ENCODE data around the gene SLC25A38. TPM values are rescaled to one million over a fixed set of nuclear protein-coding genes. Genes with fewer than 3 reads are reported as not detected.

SLC25A38 gene
- total RNA-seq, 1 experiment from 2014 or later: 29.7 TPM

GRCh38 chr3:39386318-39386717 is 3.1 kb downstream of the SLC25A38 start:
- Histone ChIP-seq H3F3A (ENCODE audit: low read length, unreplicated experiment) (no peaks in the 10 kb centered on the region), H3K9me2 (replicated peaks; ENCODE audit: low read length) (no peaks in the 10 kb centered on the region), H3K9ac (ENCODE audit: low read length) (no peak overlapping the region), H3K27me3 (ENCODE audit: low read length) (no peaks in the 10 kb centered on the region), H3K9me3 (ENCODE audit: low read length) (no peaks in the 10 kb centered on the region), H4K20me1 (ENCODE audit: low read length) (peaks cover 44% of the 10 kb centered on the region), H3K4me2 (ENCODE audit: low read length) (no peak overlapping the region), H3K79me2 (ENCODE audit: low read length) (peaks cover 62% of the 10 kb centered on the region), H3K27ac (ENCODE audit: low read length) (no peak overlapping the region), H3K4me3 (ENCODE audit: low read length) (no peak overlapping the region), H3K4me1 (ENCODE audit: insufficient read depth, low read length) (peaks cover 23% of the 10 kb centered on the region), H2AFZ (ENCODE audit: low read length) (no peak overlapping the region), H3K36me3 (ENCODE audit: low read depth, low read length) (peaks cover 20% of the 10 kb centered on the region)
- BruUV-seq (replicated peaks): no TSS peak
- TF ChIP-seq EZH2 (IDR thresholded peaks at IDR 0.05; ENCODE audit: low read length, unreplicated experiment): no peak
- TF ChIP-seq, protein P1, sequence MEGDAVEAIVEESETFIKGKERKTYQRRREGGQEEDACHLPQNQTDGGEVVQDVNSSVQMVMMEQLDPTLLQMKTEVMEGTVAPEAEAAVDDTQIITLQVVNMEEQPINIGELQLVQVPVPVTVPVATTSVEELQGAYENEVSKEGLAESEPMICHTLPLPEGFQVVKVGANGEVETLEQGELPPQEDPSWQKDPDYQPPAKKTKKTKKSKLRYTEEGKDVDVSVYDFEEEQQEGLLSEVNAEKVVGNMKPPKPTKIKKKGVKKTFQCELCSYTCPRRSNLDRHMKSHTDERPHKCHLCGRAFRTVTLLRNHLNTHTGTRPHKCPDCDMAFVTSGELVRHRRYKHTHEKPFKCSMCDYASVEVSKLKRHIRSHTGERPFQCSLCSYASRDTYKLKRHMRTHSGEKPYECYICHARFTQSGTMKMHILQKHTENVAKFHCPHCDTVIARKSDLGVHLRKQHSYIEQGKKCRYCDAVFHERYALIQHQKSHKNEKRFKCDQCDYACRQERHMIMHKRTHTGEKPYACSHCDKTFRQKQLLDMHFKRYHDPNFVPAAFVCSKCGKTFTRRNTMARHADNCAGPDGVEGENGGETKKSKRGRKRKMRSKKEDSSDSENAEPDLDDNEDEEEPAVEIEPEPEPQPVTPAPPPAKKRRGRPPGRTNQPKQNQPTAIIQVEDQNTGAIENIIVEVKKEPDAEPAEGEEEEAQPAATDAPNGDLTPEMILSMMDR (conservative IDR thresholded peaks at IDR 0.05; ENCODE audit: low read depth, low read length): no peak
- TF ChIP-seq EZH2phosphoT487 (IDR thresholded peaks at IDR 0.05; ENCODE audit: borderline replicate concordance, low read length): no peak
- intact Hi-C loops (cut with micrococcal nuclease): loop anchor here (10.0 kb wide), 2 partner anchors 262 to 1252 kb away; partner anchors contain the start of genes ACAA1 and MYD88
- DNase-seq (no peak), ATAC-seq (no peak)
- ChIA-PET CTCF (no interaction called here), POLR2A (ENCODE audit: unreplicated experiment) (no interaction called here)

DNA sequence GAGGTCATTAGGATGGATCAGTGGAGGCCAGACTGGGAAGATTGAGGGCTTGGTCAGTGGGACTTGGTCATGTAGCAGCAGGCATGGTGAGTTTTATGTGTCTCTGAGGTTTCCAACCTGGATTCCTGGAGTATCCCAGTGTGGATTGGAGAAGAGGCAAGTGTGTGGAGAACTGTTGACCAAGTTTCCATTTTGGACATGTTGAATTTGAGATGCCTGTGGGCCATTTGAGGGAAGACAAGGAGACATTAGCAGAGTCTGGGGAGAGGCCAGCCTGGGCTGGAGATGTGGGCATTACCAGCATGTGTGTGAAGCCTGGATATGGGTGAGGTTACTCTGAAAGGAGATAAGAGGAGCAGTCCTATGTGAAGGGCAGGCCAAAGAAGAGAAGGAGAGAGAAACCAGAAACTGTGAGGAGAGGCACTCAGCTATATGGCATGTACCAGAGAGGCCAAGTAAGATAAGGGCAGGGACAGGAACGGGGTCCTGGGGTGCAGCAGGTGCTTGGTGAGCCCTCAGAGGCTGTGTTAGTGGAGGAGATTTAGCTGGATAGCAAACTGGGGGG is 4.3 kb downstream of the SLC25A38 start:
- TF ChIP-seq EZH2 (IDR thresholded peaks at IDR 0.05; ENCODE audit: low read length, unreplicated experiment): no peak
- TF ChIP-seq EZH2phosphoT487 (IDR thresholded peaks at IDR 0.05; ENCODE audit: borderline replicate concordance, low read length): no peak
- TF ChIP-seq, protein P1 (conservative IDR thresholded peaks at IDR 0.05; ENCODE audit: low read depth, low read length): no peak
- peaks cover 62% of the 10 kb centered on the region for H3K79me2 ChIP-seq (ENCODE audit: low read length)
- POLR2A ChIA-PET (ENCODE audit: unreplicated experiment): no interaction called here

GRCh38 chr3:39388153-39388552 is 5.0 kb downstream of the SLC25A38 start:
- no peak overlapping the region for H2AFZ ChIP-seq (ENCODE audit: low read length)
- no peak overlapping the region for H3K4me2 ChIP-seq (ENCODE audit: low read length)
- CTCF ChIA-PET: no interaction called here
- no TSS peak for BruUV-seq (replicated peaks)
- H3F3A ChIP-seq (ENCODE audit: low read length, unreplicated experiment): no peaks in the 10 kb centered on the region
- no peak for DNase-seq
- no peaks in the 10 kb centered on the region for H3K27me3 ChIP-seq (ENCODE audit: low read length)
- intact Hi-C loops (cut with micrococcal nuclease): loop anchor here (10.0 kb wide), 2 partner anchors 263 to 1253 kb away; partner anchors contain the start of genes ACAA1 and MYD88
- TF ChIP-seq, protein P1 (conservative IDR thresholded peaks at IDR 0.05; ENCODE audit: low read depth, low read length): no peak
- no peak for TF ChIP-seq EZH2 (IDR thresholded peaks at IDR 0.05; ENCODE audit: low read length, unreplicated experiment)
- TF ChIP-seq EZH2phosphoT487 (IDR thresholded peaks at IDR 0.05; ENCODE audit: borderline replicate concordance, low read length): no peak
- no peak overlapping the region for H3K9ac ChIP-seq (ENCODE audit: low read length)
- no peak overlapping the region for H3K27ac ChIP-seq (ENCODE audit: low read length)
- no peak overlapping the region for H3K4me3 ChIP-seq (ENCODE audit: low read length)
- H4K20me1 ChIP-seq (ENCODE audit: low read length): peaks cover 44% of the 10 kb centered on the region
- peaks cover 62% of the 10 kb centered on the region for H3K79me2 ChIP-seq (ENCODE audit: low read length)
- no peaks in the 10 kb centered on the region for H3K9me3 ChIP-seq (ENCODE audit: low read length)
- H3K36me3 ChIP-seq (ENCODE audit: low read depth, low read length): peaks cover 34% of the 10 kb centered on the region
- peaks cover 16% of the 10 kb centered on the region for H3K4me1 ChIP-seq (ENCODE audit: insufficient read depth, low read length)
- H3K9me2 ChIP-seq (replicated peaks; ENCODE audit: low read length): no peaks in the 10 kb centered on the region
- POLR2A ChIA-PET (ENCODE audit: unreplicated experiment): no interaction called here
- ATAC-seq: no peak

More for the DNA sequence above, 4.3 kb downstream of the SLC25A38 start:
- Histone ChIP-seq H3K4me3 (ENCODE audit: low read length) (no peak overlapping the region), H2AFZ (ENCODE audit: low read length) (no peak overlapping the region), H3K9ac (ENCODE audit: low read length) (no peak overlapping the region), H3F3A (ENCODE audit: low read length, unreplicated experiment) (no peaks in the 10 kb centered on the region), H3K9me3 (ENCODE audit: low read length) (no peaks in the 10 kb centered on the region), H3K9me2 (replicated peaks; ENCODE audit: low read length) (no peaks in the 10 kb centered on the region), H3K27ac (ENCODE audit: low read length) (no peak overlapping the region), H3K4me1 (ENCODE audit: insufficient read depth, low read length) (peaks cover 20% of the 10 kb centered on the region), H3K4me2 (ENCODE audit: low read length) (no peak overlapping the region), H3K36me3 (ENCODE audit: low read depth, low read length) (peaks cover 29% of the 10 kb centered on the region), H4K20me1 (ENCODE audit: low read length) (peaks cover 44% of the 10 kb centered on the region), H3K27me3 (ENCODE audit: low read length) (no peaks in the 10 kb centered on the region)
- ATAC-seq: no peak
- intact Hi-C loops (cut with micrococcal nuclease): loop anchor here (10.0 kb wide), 2 partner anchors 263 to 1253 kb away; partner anchors contain the start of genes ACAA1 and MYD88
- BruUV-seq (replicated peaks): no TSS peak
- CTCF ChIA-PET: no interaction called here
- DNase-seq: no peak

Data from PC-3 (cell line).